ENCODE data around the gene BPIFB1.

Gene BPIFB1

GRCh38 chr20:33304046-33304445 is 21.0 kb downstream of the BPIFB1 start:
- no peaks in the 10 kb centered on the region for H3K4me1 ChIP-seq
- TF ChIP-seq CTCF (IDR thresholded peaks at IDR 0.05; ENCODE audit: low read depth, low read length) = no peak
- H3K9me3 ChIP-seq = no peaks in the 10 kb centered on the region
- no peaks in the 10 kb centered on the region for H3K36me3 ChIP-seq
- DNase-seq = no peak
- no peak overlapping the region for H3K4me3 ChIP-seq (ENCODE audit: low read depth, low read length)
- H3K27me3 ChIP-seq = no peaks in the 10 kb centered on the region

- no peak for DNase-seq
- no peaks in the 10 kb centered on the region for H3K4me1 ChIP-seq
- H3K27me3 ChIP-seq = no peaks in the 10 kb centered on the region
- no peaks in the 10 kb centered on the region for H3K36me3 ChIP-seq
- H3K4me3 ChIP-seq (ENCODE audit: low read depth, low read length) = no peak overlapping the region
- H3K9me3 ChIP-seq = no peaks in the 10 kb centered on the region
- TF ChIP-seq CTCF (IDR thresholded peaks at IDR 0.05; ENCODE audit: low read depth, low read length) = no peak
Measured at GRCh38 chr20:33305589-33306057, 22.6 kb downstream of the BPIFB1 start.

- Histone ChIP-seq H3K4me3 (ENCODE audit: low read depth, low read length) (no peak overlapping the region), H3K4me1 (no peaks in the 10 kb centered on the region), H3K9me3 (no peaks in the 10 kb centered on the region), H3K36me3 (no peaks in the 10 kb centered on the region), H3K27me3 (no peaks in the 10 kb centered on the region)
- no peak for DNase-seq
- TF ChIP-seq CTCF (IDR thresholded peaks at IDR 0.05; ENCODE audit: low read depth, low read length) = no peak
Measured at GRCh38 chr20:33306228-33306627, 23.2 kb downstream of the BPIFB1 start.

- DNase-seq = no peak
- no peaks in the 10 kb centered on the region for H3K36me3 ChIP-seq
- TF ChIP-seq CTCF (IDR thresholded peaks at IDR 0.05; ENCODE audit: low read depth, low read length) = no peak
- no peaks in the 10 kb centered on the region for H3K9me3 ChIP-seq
- H3K4me3 ChIP-seq (ENCODE audit: low read depth, low read length) = no peak overlapping the region
- no peaks in the 10 kb centered on the region for H3K27me3 ChIP-seq
- H3K4me1 ChIP-seq = no peaks in the 10 kb centered on the region
Measured at GRCh38 chr20:33306807-33307206, 23.8 kb downstream of the BPIFB1 start.

GRCh38 chr20:33308668-33309067 is 25.7 kb downstream of the BPIFB1 start:
- H3K36me3 ChIP-seq = no peaks in the 10 kb centered on the region
- TF ChIP-seq CTCF (IDR thresholded peaks at IDR 0.05; ENCODE audit: low read depth, low read length) = no peak
- no peaks in the 10 kb centered on the region for H3K27me3 ChIP-seq
- H3K4me1 ChIP-seq = no peaks in the 10 kb centered on the region
- no peaks in the 10 kb centered on the region for H3K9me3 ChIP-seq
- no peak for DNase-seq
- H3K4me3 ChIP-seq (ENCODE audit: low read depth, low read length) = no peak overlapping the region

GRCh38 chr20:33309631-33310030 is 26.6 kb downstream of the BPIFB1 start:
- no peaks in the 10 kb centered on the region for H3K9me3 ChIP-seq
- no peaks in the 10 kb centered on the region for H3K27me3 ChIP-seq
- DNase-seq = no peak

More at GRCh38 chr20:33309631-33310030, 26.6 kb downstream of the BPIFB1 start:
- TF ChIP-seq CTCF (IDR thresholded peaks at IDR 0.05; ENCODE audit: low read depth, low read length) = no peak
- Histone ChIP-seq H3K4me1 (no peaks in the 10 kb centered on the region), H3K36me3 (no peaks in the 10 kb centered on the region), H3K4me3 (ENCODE audit: low read depth, low read length) (no peak overlapping the region)

Data from BE2C (cell line).